ENCODE results near the gene AURKAIP1.

AURKAIP1 gene

GRCh38 chr1:1401457-1402010, 26.5 kb upstream of the AURKAIP1 start:
- peaks cover 66% of the 10 kb centered on the region for H3K4me1 ChIP-seq (ENCODE audit: insufficient read depth, low read length)
- H3K9ac ChIP-seq (ENCODE audit: low read depth, low read length) = peak overlapping the region; percentile 71
- TF ChIP-seq EZH2 (IDR thresholded peaks at IDR 0.05; ENCODE audit: borderline replicate concordance, low read depth, low read length, severe bottlenecking) = no peak
- peaks cover 40% of the 10 kb centered on the region for H4K20me1 ChIP-seq (ENCODE audit: insufficient read depth, low read length)
- no peak for ATAC-seq (ENCODE audit: insufficient read depth, low read depth)
- no peak overlapping the region for H2AFZ ChIP-seq (ENCODE audit: low read depth, low read length)
- H3K4me3 ChIP-seq (ENCODE audit: low read depth in 1 of 2, low read length in 2 of 2) = peak overlapping the region in 1 of 2 experiments; percentile 94; a peak in 2 of 4 replicates
- H3K36me3 ChIP-seq (ENCODE audit: insufficient read depth, low read length) = peaks cover 81% of the 10 kb centered on the region
- H3K79me2 ChIP-seq (ENCODE audit: insufficient read depth, low read length) = peaks cover 87% of the 10 kb centered on the region
- no peak for DNase-seq
- no peaks in the 10 kb centered on the region for H3K9me3 ChIP-seq (ENCODE audit: insufficient read depth, low read length, severe bottlenecking)
- no peaks in the 10 kb centered on the region for H3K27me3 ChIP-seq (ENCODE audit: insufficient read depth, low read length, poor library complexity)
- peak overlapping the region; percentile 98; the same call in 1 of the 2 replicates for H3K4me2 ChIP-seq (ENCODE audit: insufficient read depth, low read length)
- H3K27ac ChIP-seq (ENCODE audit: low read length) = no peak overlapping the region; the same call in 1 of the 2 replicates

GRCh38 chr1:1400576-1401456, 25.8 kb upstream of the AURKAIP1 start:
- Histone ChIP-seq H3K9ac (ENCODE audit: low read depth, low read length) (peak overlapping the region; percentile 71), H3K36me3 (ENCODE audit: insufficient read depth, low read length) (peaks cover 75% of the 10 kb centered on the region), H3K4me1 (ENCODE audit: insufficient read depth, low read length) (peaks cover 59% of the 10 kb centered on the region), H3K9me3 (ENCODE audit: insufficient read depth, low read length, severe bottlenecking) (no peaks in the 10 kb centered on the region), H3K4me2 (ENCODE audit: insufficient read depth, low read length) (peak overlapping the region; percentile 98), H4K20me1 (ENCODE audit: insufficient read depth, low read length) (peaks cover 35% of the 10 kb centered on the region), H3K27ac (ENCODE audit: low read length) (peak overlapping the region; percentile 87), H3K79me2 (ENCODE audit: insufficient read depth, low read length) (peaks cover 82% of the 10 kb centered on the region), H3K4me3 (ENCODE audit: low read depth in 1 of 2, low read length in 2 of 2) (peak overlapping the region; percentile 87 to 94; a peak in 3 of 4 replicates), H2AFZ (ENCODE audit: low read depth, low read length) (no peak overlapping the region), H3K27me3 (ENCODE audit: insufficient read depth, low read length, poor library complexity) (no peaks in the 10 kb centered on the region)
- ATAC-seq (ENCODE audit: insufficient read depth, low read depth) (no peak), DNase-seq (no peak)
- TF ChIP-seq EZH2 (IDR thresholded peaks at IDR 0.05; ENCODE audit: borderline replicate concordance, low read depth, low read length, severe bottlenecking) = no peak
- no peak for TF ChIP-seq CTCF (IDR thresholded peaks at IDR 0.05; ENCODE audit: borderline replicate concordance, extremely low read depth, low read length, poor library complexity, severe bottlenecking)

- ATAC-seq (ENCODE audit: insufficient read depth, low read depth) (0 out of 3 replicates have a peak, but pooled peaks have one; percentile 0), DNase-seq (peak; percentile 39)
- H3K79me2 ChIP-seq (ENCODE audit: insufficient read depth, low read length) = peaks cover 82% of the 10 kb centered on the region
- peak overlapping the region; percentile 69 for H2AFZ ChIP-seq (ENCODE audit: low read depth, low read length)
- TF ChIP-seq EZH2 (IDR thresholded peaks at IDR 0.05; ENCODE audit: borderline replicate concordance, low read depth, low read length, severe bottlenecking) = no peak
- no peak for TF ChIP-seq CTCF (IDR thresholded peaks at IDR 0.05; ENCODE audit: borderline replicate concordance, extremely low read depth, low read length, poor library complexity, severe bottlenecking)
- peaks cover 31% of the 10 kb centered on the region for H4K20me1 ChIP-seq (ENCODE audit: insufficient read depth, low read length)
- no peaks in the 10 kb centered on the region for H3K27me3 ChIP-seq (ENCODE audit: insufficient read depth, low read length, poor library complexity)
- peak overlapping the region; percentile 87 for H3K27ac ChIP-seq (ENCODE audit: low read length)
- H3K4me3 ChIP-seq (ENCODE audit: low read depth in 1 of 2, low read length in 2 of 2) = peak overlapping the region; percentile 87 to 94
- H3K4me1 ChIP-seq (ENCODE audit: insufficient read depth, low read length) = peaks cover 56% of the 10 kb centered on the region
- H3K9ac ChIP-seq (ENCODE audit: low read depth, low read length) = peak overlapping the region; percentile 71
- peak overlapping the region; percentile 98 for H3K4me2 ChIP-seq (ENCODE audit: insufficient read depth, low read length)
- H3K9me3 ChIP-seq (ENCODE audit: insufficient read depth, low read length, severe bottlenecking) = no peaks in the 10 kb centered on the region
- H3K36me3 ChIP-seq (ENCODE audit: insufficient read depth, low read length) = peaks cover 75% of the 10 kb centered on the region
Observed at GRCh38 chr1:1399872-1400575, 25.0 kb upstream of the AURKAIP1 start.
